Calu3 (cell line): ENCODE measurements around the gene KCNJ15. TPM values are rescaled to one million over a fixed set of nuclear protein-coding genes. Genes with fewer than 3 reads are reported as not detected.
"Not testable (repeated sequence)": the region's sequence is repeated elsewhere in the genome, so short reads cannot be mapped to it uniquely, and the experiment has no call there.

Experiments
- BruUV-seq: library from RNA; stranded (reverse); fragments of 400-500 nt; replicated peaks from 2 replicates; lab custom pipeline; 2021; lab: Mats Ljungman, UMichigan
- CTCF ChIA-PET: fragments of 300-600 bp; sonication (Branson Sonifier 250); formaldehyde crosslinking; loops from one replicate; lab custom pipeline; 2022; ENCODE audit warnings: antibody characterized with exemption; lab: Charles Lee
- DNase-seq: peaks from one replicate; pipeline ENCODE4 v3.0.0; 2022
- H3K27ac Mint-ChIP-seq: one replicate; pipeline ENCODE4 v1.8.0; 2022; ENCODE audit warnings: mixed read lengths; ENCODE audit not compliant: unreplicated experiment
- H3K27me3 Mint-ChIP-seq: one replicate; pipeline ENCODE4 v1.8.0; 2022; ENCODE audit warnings: mixed read lengths; ENCODE audit not compliant: unreplicated experiment
- H3K36me3 Mint-ChIP-seq: one replicate; pipeline ENCODE4 v1.8.0; 2022; ENCODE audit warnings: mild to moderate bottlenecking, moderate library complexity, mixed read lengths; ENCODE audit not compliant: insufficient read depth, unreplicated experiment
- H3K4me1 Mint-ChIP-seq: one replicate; pipeline ENCODE4 v1.8.0; 2022; ENCODE audit warnings: mild to moderate bottlenecking, low read depth, mixed read lengths; ENCODE audit not compliant: unreplicated experiment
- H3K4me3 Mint-ChIP-seq: one replicate; pipeline ENCODE4 v1.8.0; 2022; ENCODE audit warnings: mild to moderate bottlenecking, low read depth, moderate library complexity, mixed read lengths; ENCODE audit not compliant: unreplicated experiment
- H3K9me3 Mint-ChIP-seq: one replicate; pipeline ENCODE4 v1.8.0; 2022; ENCODE audit warnings: low read depth, mixed read lengths; ENCODE audit not compliant: unreplicated experiment
- CTCF ChIP-seq: fragments of 200-600 bp; IDR thresholded peaks from one replicate; pipeline ENCODE4 v1.8.0; 2022; ENCODE audit warnings: antibody characterized with exemption; ENCODE audit not compliant: unreplicated experiment
- intact Hi-C: fragments of 100-400 bp; cut with micrococcal nuclease; formaldehyde crosslinking; loops from one replicate; pipeline ENCODE4 v1.10.0; 2022; ENCODE audit not compliant: unreplicated experiment
- total RNA-seq: library from RNA; stranded (reverse); gene quantifications from 2 replicates; pipeline ENCODE4 v1.2.3, GENCODE V29; 2022

KCNJ15 gene
- total RNA-seq, 1 experiment from 2014 or later = 48.0 TPM

- no peak for DNase-seq
- no peak for TF ChIP-seq CTCF
- no TSS peak for BruUV-seq
- Mint-ChIP-seq H3K27me3 (no peaks in the 10 kb centered on the region), H3K4me1 (peaks cover 27% of the 10 kb centered on the region), H3K36me3 (peaks cover 5% of the 10 kb centered on the region), H3K4me3 (no peak overlapping the region), H3K9me3 (peaks cover 10% of the 10 kb centered on the region), H3K27ac (peak overlapping the region; percentile 64)
- intact Hi-C loops = no loop called here
- CTCF ChIA-PET = no interaction called here
These were observed 12.4 kb upstream of the KCNJ15 start for GRCh38 chr21:38244407-38244787.

GRCh38 chr21:38244885-38245869 lies 11.6 kb upstream of the KCNJ15 start:
- no peak for TF ChIP-seq CTCF
- no peak overlapping the region for H3K4me3 Mint-ChIP-seq
- peaks cover 5% of the 10 kb centered on the region for H3K36me3 Mint-ChIP-seq
- peaks cover 10% of the 10 kb centered on the region for H3K9me3 Mint-ChIP-seq
- no TSS peak for BruUV-seq
- H3K27me3 Mint-ChIP-seq = no peaks in the 10 kb centered on the region
- peak; percentile 37 for DNase-seq
- peak overlapping the region; percentile 64 for H3K27ac Mint-ChIP-seq
- intact Hi-C loops = no loop called here
- CTCF ChIA-PET = no interaction called here
- peaks cover 27% of the 10 kb centered on the region for H3K4me1 Mint-ChIP-seq

- CTCF ChIA-PET = interaction anchor here (0.7 kb wide), 1 partner anchor 11 kb away, joined by 12 read pairs; no protein-coding TSS in a partner anchor
These were observed 10.3 kb upstream of the KCNJ15 start for GRCh38 chr21:38246511-38246910.

GRCh38 chr21:38247054-38247453 lies 9.7 kb upstream of the KCNJ15 start:
- H3K27ac Mint-ChIP-seq, H3K4me3 Mint-ChIP-seq, H3K36me3 Mint-ChIP-seq, DNase-seq, H3K27me3 Mint-ChIP-seq, BruUV-seq, intact Hi-C loops: not testable (repeated sequence)
- CTCF ChIA-PET = interaction anchor here (0.7 kb wide), 1 partner anchor 10 kb away, joined by 12 read pairs; no protein-coding TSS in a partner anchor
- Mint-ChIP-seq H3K4me1 (peaks cover 46% of the 10 kb centered on the region), H3K9me3 (peaks cover 10% of the 10 kb centered on the region)

More at GRCh38 chr21:38246511-38246910, 10.3 kb upstream of the KCNJ15 start:
- peaks cover 41% of the 10 kb centered on the region for H3K4me1 Mint-ChIP-seq
- H3K9me3 Mint-ChIP-seq = peaks cover 10% of the 10 kb centered on the region
- no peak for TF ChIP-seq CTCF
- no peaks in the 10 kb centered on the region for H3K27me3 Mint-ChIP-seq
- intact Hi-C loops = no loop called here
- no peak overlapping the region for H3K4me3 Mint-ChIP-seq
- no peak overlapping the region for H3K27ac Mint-ChIP-seq
- peaks cover 5% of the 10 kb centered on the region for H3K36me3 Mint-ChIP-seq
- no TSS peak for BruUV-seq
- DNase-seq = no peak
